Right lobe of liver (tissue), 6 donors: ENCODE data around the gene SLC24A3. TPM values are rescaled to one million over a fixed set of nuclear protein-coding genes. Genes with fewer than 3 reads are reported as not detected.

Source experiments
- ATAC-seq, 4 donors: fragments of 200-7000 bp; cut with Tn5 transposase; one replicate each; pipeline ENCODE4 v1.9.1; 2020; ENCODE audit warnings: mild to moderate bottlenecking in 4 of 4, moderate library complexity in 4 of 4
- DNase-seq, 3 donors: peaks; one replicate each; pipeline ENCODE4 v3.0.0-alpha.2; 2020
- H3K27ac ChIP-seq, 3 donors: fragments of 200-600 bp; one replicate each; pipeline ENCODE4 v1.8.0; 2022
- H3K27me3 ChIP-seq, 2 donors: fragments of 200-600 bp; one replicate each; pipeline ENCODE4 v1.8.0; 2022
- H3K36me3 ChIP-seq, 4 donors: fragments of 200-600 bp; sonication (generic) in 1 of 4; one replicate each; pipeline versions ENCODE4 v1.5.1 to v1.8.0; 2017 to 2022; ENCODE audit warnings: control low read depth in 1 of 4
- H3K4me1 ChIP-seq, 4 donors: fragments of 200-600 bp; sonication (generic) in 1 of 4; one replicate each; pipeline versions ENCODE4 v1.5.1 to v1.8.0; 2017 to 2022; ENCODE audit warnings: control low read depth in 1 of 4
- H3K4me3 ChIP-seq, 3 donors: fragments of 200-600 bp; one replicate each; pipeline ENCODE4 v1.8.0; 2022
- H3K9me3 ChIP-seq, 4 donors: fragments of 200-600 bp; sonication (generic) in 1 of 4; one replicate each; pipeline versions ENCODE4 v1.5.1 to v1.8.0; 2017 to 2022; ENCODE audit warnings: control low read depth in 1 of 4
- POLR2A ChIP-seq: fragments of 450-650 bp; IDR thresholded peaks from one replicate; pipeline ENCODE4 v1.6.1; 2017; ENCODE audit warnings: antibody characterized with exemption, mild to moderate bottlenecking
- WGBS: methylation state at CpG from one replicate; pipeline ENCODE4 v1.1.6; 2018; ENCODE audit warnings: low coverage, low lambda C conversion rate; ENCODE audit not compliant: insufficient coverage; ENCODE audit errors: missing lambda C conversion rate; 5-methylcytosine and 5-hydroxymethylcytosine counted together
- intact Hi-C, 2 donors: fragments of 100-400 bp; cut with DNase I; formaldehyde crosslinking; loops; one replicate each; pipeline versions ENCODE4 v1.11.2 to v1.14.1; 2022
- total RNA-seq, 6 experiments: library from RNA; depleted of rRNA in 2 of 6; stranded (reverse); fragments of >200 nt in 2 of 6; fragmentation: NEBNext Ultra II Directional in 3 of 6; extraction: Animal tissue kit (Norgen Biotek cat#: 25700) in 3 of 6; gene quantifications; one replicate each; pipeline versions ENCODE4 v1.1.0 to v1.2.4, GENCODE V29; 2016 to 2023
- TF ChIP-seq, protein P1 (sequence below), 4 donors: fragments of 200-600 bp in 3 of 4; fragments of 450-650 bp in 1 of 4; IDR thresholded peaks; one replicate each; pipeline versions ENCODE4 v1.5.1 to v1.8.0; 2016 to 2022; ENCODE audit warnings: antibody characterized with exemption in 4 of 4, mild to moderate bottlenecking in 2 of 4
- donor health status: DM: no; HTN: yes; CAD: no.
- donor health status: DM: no; HTN: no; CAD: no.
- donor health status: DM: no; HTN: no; CAD: no.
- donor health status: DM: no; HTN: yes; CAD: no.
- donor health status: DM: no; HTN: yes; CAD: no.

Gene SLC24A3
- total RNA-seq, 6 experiments from 2014 or later: 0.06 to 0.49 (median 0.27) TPM

GRCh38 chr20:19274412-19275015 is 62.1 kb downstream of the SLC24A3 start:
- H3K4me1 ChIP-seq: no peaks in the 10 kb centered on the region
- no peaks in the 10 kb centered on the region for H3K36me3 ChIP-seq
- no peak overlapping the region for H3K4me3 ChIP-seq
- ATAC-seq (peak in 3 of 4 donors; percentile 47 to 58 (median 49)), DNase-seq (no peak)
- intact Hi-C loops: no loop called here
- no peaks in the 10 kb centered on the region for H3K27me3 ChIP-seq
- WGBS: 33% methylated on average over 2 of the region's 8 CpGs
- H3K9me3 ChIP-seq: no peaks in the 10 kb centered on the region
- TF ChIP-seq, protein P1, sequence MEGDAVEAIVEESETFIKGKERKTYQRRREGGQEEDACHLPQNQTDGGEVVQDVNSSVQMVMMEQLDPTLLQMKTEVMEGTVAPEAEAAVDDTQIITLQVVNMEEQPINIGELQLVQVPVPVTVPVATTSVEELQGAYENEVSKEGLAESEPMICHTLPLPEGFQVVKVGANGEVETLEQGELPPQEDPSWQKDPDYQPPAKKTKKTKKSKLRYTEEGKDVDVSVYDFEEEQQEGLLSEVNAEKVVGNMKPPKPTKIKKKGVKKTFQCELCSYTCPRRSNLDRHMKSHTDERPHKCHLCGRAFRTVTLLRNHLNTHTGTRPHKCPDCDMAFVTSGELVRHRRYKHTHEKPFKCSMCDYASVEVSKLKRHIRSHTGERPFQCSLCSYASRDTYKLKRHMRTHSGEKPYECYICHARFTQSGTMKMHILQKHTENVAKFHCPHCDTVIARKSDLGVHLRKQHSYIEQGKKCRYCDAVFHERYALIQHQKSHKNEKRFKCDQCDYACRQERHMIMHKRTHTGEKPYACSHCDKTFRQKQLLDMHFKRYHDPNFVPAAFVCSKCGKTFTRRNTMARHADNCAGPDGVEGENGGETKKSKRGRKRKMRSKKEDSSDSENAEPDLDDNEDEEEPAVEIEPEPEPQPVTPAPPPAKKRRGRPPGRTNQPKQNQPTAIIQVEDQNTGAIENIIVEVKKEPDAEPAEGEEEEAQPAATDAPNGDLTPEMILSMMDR (IDR thresholded peaks at IDR 0.05): no peak
- TF ChIP-seq POLR2A: no peak
- no peak overlapping the region for H3K27ac ChIP-seq

DNA sequence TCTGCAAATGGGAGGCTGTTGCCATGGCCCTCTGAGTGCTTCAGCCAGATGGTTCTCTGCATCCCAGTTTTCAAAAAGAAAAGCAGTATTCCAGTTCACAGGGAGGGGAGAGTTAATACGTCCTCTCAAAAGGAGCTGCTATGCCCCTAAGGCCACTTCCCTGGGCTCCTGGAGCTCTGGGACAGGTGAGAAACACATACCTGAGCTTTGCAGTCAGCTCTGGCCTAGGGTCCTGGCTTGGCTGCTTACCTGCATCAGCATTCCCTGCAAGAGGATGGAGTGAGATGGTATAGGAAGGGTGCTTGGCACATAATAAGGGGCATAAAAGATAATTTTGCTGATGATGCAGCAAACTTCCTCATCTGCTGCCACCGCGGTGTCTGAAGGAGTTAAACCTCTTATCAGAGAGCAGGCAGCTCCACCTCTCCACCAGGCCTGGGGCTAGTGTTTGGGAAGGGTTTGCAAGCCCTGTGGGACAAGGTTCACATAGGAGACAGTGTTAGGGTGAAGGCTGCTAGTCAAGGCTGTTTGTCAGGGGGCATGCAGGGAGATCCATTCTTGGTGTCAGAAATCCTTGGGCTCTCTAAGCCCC is 62.7 kb downstream of the SLC24A3 start:
- 0% methylated on average over 3 of the region's 3 CpGs for WGBS
- Histone ChIP-seq H3K4me3 (no peak overlapping the region), H3K36me3 (no peaks in the 10 kb centered on the region), H3K4me1 (no peaks in the 10 kb centered on the region), H3K27me3 (no peaks in the 10 kb centered on the region), H3K27ac (peak overlapping the region in 1 of 3 donors; percentile 24), H3K9me3 (no peaks in the 10 kb centered on the region)
- ATAC-seq (no peak), DNase-seq (no peak)
- intact Hi-C loops: no loop called here
- no peak for TF ChIP-seq POLR2A
- TF ChIP-seq, protein P1 (IDR thresholded peaks at IDR 0.05): no peak

DNA sequence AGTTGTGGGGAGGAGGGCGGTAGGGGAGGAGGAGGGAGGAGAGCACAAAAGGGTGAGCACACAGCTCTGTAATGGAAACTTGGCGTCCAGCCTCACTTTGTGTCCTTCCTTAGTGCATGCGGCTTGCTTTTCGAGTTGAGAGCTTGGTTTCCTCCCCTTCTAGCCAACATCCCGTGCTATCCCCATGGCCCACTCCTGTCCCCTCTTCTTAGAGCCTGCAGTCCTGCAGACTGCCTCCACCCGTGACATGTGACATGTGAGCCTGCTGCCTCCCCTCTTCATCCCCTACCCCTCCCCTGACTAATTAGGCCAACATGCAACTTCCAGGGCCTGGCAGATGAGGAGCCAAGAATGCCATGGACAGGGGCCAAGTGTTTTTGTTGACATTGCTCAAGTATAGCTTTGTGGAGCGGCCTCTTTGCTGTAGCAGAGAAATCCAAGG is 63.2 kb downstream of the SLC24A3 start:
- peak overlapping the region in 1 of 3 donors; percentile 24 for H3K27ac ChIP-seq
- 30% methylated on average over 3 of the region's 7 CpGs for WGBS
- no peaks in the 10 kb centered on the region for H3K4me1 ChIP-seq
- peak in 1 of 3 donors; percentile 57 for DNase-seq
- intact Hi-C loops: no loop called here
- TF ChIP-seq POLR2A: no peak
- TF ChIP-seq, protein P1 (IDR thresholded peaks at IDR 0.05): no peak
- no peak overlapping the region for H3K4me3 ChIP-seq
- no peaks in the 10 kb centered on the region for H3K9me3 ChIP-seq
- H3K36me3 ChIP-seq: no peaks in the 10 kb centered on the region
- H3K27me3 ChIP-seq: no peaks in the 10 kb centered on the region
- peak; percentile 56 to 70 (median 64) for ATAC-seq

DNA sequence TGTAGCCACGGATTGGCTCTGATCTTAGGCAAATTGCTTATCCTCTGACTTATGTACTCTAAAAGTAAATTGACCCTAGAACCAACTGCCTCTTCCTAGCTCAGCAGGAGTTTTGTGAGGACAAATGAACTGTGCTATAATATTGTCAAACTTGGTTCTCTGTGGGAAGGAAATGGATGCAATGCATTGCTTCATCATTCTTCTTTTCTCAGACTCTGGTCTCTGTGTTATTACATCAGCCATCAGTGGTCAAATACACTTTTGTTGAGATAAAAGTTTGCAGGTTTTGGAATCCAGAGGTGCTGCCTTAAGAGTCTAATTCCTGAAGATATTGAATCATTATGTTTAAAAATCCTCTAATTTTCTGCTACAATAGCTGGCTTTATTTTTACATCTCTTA is 64.9 kb downstream of the SLC24A3 start:
- Histone ChIP-seq H3K27me3 (no peaks in the 10 kb centered on the region), H3K36me3 (no peaks in the 10 kb centered on the region), H3K9me3 (no peaks in the 10 kb centered on the region), H3K27ac (no peak overlapping the region), H3K4me3 (no peak overlapping the region), H3K4me1 (no peaks in the 10 kb centered on the region)
- intact Hi-C loops: no loop called here
- TF ChIP-seq, protein P1 (IDR thresholded peaks at IDR 0.05): no peak
- TF ChIP-seq POLR2A: no peak
- DNase-seq (no peak), ATAC-seq (no peak)
- WGBS: 70% methylated on average over 1 of the region's 1 CpG
